Stimulated activated CD4-positive, alpha-beta T cell treated with anti-CD3 and anti-CD28 coated beads, Interleukin-2, amount 100 ng/mL, for 48 hours (primary cell): ENCODE results near the gene ABCC6.
"Not testable (repeated sequence)": the region's sequence is repeated elsewhere in the genome, so short reads cannot be mapped to it uniquely, and the experiment has no call there.

Source experiments
- DNase-seq, 2 donors: peaks; one replicate each; pipeline ENCODE4 v3.0.0-alpha.2; 2020

Gene ABCC6

DNA sequence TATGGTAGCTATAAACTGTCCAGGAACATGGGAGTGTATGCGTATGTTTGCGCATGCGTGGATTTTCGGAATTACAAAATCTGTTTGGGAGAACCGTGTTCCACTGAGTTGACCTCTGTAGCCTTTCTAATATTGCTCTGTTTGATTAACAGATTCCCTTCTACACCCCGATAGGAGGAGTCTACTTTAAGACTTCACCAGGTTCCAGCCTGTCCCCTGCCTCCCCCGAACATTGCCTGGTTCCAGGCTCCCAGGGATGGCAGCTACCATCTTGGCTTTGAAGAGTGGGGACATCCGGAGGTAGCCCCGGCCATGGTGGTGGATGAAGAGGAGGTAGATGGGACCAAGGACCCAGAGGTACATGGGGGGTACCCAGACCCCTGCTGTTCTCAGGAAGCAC is 1.9 kb downstream of the ABCC6 start:
- not testable (repeated sequence) for DNase-seq

DNA sequence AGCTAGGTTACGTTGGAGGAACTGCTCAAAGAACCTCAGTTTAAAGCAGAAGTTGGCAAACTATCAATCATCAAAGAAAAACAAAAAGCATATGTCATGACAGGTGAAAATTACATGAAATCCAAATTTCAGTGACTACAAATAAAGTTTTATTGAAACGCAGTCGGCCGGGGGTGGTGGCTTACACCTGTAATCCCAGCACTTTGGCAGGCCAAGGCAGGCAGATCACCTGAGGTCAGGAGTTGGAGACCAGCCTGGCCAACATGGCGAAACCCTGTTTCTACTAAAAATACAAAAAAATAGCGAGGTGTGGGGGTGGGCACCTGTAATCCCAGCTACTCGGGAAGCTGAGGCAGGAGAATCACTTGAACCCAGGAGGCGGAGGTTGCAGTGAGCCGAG is 2.8 kb downstream of the ABCC6 start:
- DNase-seq = not testable (repeated sequence)

DNA sequence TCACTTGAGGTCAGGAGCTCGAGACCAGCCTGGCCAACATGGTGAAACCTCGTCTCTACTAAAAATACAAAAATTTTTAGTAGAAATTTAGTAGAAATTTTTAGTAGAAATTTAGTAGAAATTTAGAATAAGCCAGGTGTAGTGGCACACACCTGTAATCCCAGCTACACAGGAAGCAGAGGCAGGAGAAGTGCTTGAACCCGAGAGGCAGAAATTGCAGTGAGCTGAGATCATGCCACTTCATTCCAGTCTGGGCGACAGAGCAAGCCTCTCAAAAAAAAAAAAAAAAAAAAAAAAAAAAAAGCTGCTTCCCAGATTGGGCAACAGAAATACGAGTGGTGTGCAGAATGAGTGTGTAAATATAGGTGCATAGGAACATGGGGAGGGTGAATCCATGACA is 4.5 kb downstream of the ABCC6 start:
- DNase-seq = not testable (repeated sequence)

DNA sequence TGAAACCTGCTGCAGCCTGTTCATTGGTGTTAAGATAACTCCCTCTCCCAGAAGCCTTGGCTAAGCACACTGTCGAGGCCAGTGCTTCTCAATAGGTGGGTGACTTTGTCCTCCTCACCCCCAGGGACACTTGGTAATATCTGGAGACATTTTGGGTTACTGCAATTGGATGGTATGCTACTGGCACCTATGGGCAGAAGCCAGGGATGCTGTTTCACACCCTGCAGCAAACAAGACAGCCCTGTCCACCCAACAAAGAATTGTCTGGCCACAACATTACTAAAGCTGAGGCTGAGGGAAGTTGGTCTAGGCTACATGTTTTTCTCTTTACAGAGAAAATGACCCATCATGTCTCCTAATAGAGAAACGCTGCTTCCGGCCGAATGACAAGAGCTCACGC is 4.9 kb downstream of the ABCC6 start:
- DNase-seq = not testable (repeated sequence)

DNA sequence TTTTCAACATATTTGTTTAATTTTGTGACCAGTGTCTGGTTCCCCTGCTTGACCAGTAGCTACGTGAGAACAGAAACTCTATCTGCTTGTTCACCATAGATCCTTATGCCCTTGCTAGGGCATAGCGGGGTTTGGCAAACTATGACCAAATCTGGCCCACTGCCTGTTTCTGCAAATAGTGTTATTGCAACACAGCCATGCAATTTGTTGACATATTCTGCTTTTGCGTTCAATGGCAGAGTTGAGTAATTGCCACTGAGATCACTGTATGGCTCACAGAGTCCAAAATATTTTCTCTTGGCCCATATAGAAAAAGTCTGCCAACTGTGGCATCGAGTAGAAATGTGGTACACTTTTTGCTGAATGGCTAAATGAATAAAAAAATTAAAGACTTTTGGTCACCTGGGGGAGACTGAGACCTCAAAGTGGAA is 9.4 kb downstream of the ABCC6 start:
- not testable (repeated sequence) for DNase-seq

DNA sequence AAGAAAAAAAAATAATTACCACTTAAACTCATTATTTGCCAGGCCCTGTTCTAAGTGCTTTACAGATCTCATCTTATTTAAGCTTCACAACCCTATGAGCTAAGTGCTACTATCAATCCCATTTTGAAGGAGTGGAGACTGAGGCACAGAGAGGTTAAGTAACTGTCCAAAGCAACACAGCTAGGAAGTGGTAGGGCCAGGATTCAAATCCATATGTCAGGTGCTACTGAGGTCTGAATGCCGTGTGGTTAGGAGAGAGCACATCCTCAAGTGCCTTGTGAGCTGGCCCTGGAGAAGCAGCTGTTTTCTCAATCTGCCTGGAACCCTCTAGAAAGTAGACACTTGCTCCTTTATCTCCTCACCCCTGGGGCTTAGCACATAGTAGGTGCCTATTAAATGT is 11.9 kb downstream of the ABCC6 start:
- not testable (repeated sequence) for DNase-seq

DNA sequence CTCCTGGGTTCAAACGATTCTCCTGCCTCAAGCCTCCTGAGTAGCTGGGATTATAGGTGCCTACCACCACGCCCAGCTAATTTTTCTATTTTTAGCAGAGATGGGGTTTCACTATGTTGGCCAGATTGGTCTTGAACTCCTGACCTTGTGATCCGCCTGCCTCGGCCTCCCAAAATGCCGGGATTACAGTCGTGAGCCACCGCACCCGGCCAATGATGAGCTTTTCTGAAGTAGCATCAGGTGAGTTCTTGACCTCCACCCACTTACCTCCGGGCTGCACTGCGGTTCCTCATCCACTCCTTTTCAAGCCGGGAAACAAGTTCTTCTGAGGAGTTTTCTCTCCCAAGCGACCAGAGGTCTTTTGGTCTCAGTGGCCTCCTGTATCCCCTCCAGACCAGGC is 14.8 kb downstream of the ABCC6 start:
- not testable (repeated sequence) for DNase-seq

DNA sequence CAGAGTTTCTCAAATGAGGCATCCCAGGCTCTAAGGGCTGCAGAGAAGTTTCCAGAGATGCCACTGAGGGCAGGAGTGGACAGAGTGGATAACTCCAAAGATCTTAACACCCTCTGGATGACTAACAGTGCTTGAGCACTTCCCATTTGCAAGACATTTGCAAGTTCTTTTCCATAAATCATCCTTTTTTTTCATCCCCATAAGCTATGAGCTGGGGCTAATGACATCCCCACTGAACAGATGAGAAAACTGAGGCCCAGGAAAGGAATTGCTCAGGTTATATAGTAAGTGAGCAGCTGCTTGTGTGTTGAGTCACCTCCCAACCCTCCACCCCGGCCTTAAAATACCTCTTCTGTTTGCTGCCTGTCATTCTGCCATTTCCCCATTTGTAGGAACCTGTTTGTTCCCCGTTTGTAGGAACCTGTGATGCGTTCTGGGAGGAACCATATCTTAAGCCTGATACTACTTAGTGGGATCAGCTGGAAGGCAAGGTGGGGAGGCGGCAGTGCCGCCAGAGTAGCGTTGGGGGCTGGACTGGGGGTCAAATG is 15.4 kb downstream of the ABCC6 start:
- DNase-seq = not testable (repeated sequence)

DNA sequence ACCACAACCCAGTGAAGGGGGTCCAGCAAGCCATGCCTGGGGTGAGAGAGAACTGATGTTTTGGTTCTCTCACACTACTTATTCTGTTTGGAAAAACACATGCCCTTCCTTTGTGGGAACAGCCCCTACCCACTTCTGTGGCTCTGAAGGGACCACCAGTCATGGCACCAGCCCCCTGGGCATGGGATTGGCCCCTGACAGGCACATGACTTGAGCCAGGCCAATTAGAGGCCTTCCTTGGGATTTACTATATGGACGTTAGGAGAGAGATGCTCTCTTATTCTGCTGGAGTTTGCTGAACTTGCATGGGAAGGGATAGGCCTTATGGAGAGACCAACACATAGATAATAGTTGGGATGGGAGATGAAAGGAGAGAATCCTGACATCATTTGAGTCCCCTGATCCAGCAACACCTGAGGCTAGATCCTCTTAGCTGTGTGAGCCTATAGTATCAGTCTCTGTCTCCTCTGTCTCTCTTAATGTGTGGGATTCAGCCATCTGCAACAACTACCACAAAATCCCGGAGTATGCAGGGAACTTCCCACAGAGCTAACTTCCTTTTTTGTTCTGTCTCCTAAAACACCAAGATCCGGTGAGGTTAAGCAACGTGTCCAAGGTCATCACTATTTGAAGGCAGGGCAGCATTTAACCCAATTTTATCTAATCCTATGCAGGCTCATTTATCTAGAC is 16.1 kb downstream of the ABCC6 start:
- DNase-seq = not testable (repeated sequence)

DNA sequence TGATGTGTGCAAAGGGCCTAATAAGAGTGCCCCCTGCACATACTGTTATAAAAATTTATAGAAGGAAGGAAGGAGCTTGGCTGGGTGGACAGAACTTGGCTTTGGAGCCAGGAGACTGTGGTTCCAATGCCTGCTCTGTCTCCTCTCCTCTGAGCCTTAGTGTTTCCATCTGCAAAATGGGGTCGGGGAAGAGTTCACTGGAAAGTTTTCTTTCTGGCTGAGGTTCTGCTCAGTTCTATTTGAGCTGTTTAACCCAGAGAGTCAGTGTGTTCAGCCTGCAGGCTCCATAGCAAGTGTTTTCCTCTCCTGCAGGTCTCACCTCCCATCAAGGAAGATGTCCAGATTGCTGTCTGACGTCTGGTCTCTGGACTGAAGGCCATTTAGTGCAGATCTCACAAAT is 17.4 kb downstream of the ABCC6 start:
- DNase-seq = not testable (repeated sequence)

DNA sequence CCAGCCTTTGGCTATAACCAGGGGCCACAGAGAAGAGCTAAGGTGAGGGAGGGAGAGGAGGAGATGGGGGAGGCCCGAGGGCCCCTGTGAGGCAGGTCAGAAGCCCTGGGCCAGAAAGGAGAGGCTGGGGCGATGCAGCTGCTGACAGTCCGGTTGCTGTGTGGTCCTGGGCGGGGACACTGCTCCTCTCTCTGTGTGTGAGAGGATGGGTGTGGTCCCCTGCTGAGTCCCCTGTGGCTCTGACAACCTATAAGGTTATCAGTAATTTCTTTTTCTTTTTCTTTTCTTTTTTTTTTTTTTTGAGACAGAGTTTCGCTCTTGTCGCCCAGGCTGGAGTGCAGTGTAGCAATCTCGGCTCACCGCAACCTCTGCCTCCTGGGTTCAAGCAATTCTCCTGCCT is 18.7 kb downstream of the ABCC6 start:
- DNase-seq = not testable (repeated sequence)

DNA sequence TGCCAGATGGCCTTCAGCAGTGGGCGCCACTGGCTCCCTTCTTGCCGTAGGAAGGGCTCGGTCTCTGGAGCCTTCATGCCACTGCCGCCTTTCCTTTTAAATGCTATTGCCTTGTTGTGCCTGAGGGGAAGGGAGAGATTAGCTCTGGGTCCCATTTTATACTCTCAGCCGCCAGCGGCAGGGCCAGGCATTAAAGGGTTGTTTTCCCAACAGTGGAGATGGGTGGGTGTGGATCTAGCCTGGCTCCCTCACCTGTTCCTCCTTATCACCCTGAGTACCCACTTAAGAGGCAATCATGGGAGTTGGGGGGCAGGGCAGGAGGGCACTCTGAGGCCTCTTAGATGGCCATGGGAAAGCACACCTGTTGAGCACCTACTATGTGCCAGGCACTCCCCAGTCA is 19.8 kb downstream of the ABCC6 start:
- DNase-seq = not testable (repeated sequence)

DNA sequence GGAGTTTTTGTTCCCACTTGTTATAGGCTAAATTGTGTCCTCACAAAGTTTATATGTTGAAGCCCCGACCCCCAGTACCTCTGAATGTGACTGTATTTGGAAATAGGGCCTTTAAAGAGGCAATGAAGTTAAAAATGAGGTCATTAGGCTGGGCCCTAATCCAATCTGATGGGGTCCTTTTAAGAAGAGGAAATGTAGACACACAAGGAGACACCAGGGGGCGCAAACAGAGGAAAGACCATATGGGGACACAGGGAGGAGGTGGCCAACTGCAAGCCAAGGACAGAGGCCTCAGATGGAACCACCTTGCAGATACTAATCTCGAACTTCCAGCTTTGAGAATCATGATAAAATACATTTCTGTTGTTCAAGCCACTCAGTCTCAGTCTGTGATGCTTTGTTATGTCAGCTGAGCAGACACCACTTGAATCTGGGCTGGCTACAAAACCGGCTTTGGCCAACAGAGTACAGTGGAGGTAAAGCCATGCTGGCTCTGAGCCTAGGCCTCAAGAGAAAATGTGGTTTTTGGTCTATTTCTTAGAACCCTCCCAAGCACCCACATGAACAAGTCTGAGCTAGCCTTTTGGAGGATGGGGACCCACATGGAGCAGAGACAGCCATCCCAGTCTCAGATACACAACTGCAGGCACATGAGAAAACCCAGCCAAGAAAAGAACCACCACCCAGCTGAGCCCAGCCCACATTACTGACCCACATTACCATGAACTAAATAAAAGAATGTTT is 20.7 kb downstream of the ABCC6 start:
- DNase-seq = peak; percentile 23 to 32

DNA sequence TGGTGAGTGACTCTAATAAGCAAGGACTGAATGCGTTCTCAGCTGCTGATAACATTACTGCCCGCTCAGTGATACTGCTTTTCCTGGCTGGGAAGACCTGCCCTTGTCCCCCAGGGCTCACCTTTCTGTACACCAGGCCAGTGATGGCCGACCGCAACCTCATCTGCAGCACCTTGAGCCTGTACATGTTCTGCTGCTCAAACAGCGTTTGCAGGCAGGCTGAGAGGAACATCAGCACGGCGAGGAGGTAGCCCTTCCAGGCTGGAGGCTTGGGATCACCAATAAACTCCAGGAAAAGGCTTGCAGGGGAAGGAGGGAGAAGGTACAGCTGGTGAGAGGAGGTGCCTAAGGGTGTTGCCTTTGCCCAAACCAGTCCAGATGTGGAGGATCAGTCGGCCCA is 21.4 kb downstream of the ABCC6 start:
- DNase-seq = not testable (repeated sequence)

DNA sequence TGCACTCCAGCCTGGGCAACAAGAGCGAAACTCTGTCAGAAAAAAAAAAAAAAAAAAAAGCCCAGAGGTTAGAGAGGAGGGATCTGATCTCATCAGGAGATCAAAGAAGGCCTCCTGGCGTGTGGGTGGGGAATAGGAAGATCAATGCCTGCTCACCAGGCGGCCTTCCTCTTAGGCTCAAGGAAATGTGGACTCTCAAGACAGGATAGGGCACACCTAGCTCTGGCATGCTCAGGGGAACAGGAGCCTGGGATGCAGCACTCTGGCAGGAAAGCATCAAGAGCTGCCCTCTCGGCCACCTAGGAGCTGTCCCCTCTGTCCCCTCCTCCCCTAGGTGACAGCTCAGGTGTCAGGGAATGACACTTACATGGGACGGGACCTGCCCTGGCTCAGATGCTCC is 22.9 kb downstream of the ABCC6 start:
- DNase-seq = not testable (repeated sequence)

DNA sequence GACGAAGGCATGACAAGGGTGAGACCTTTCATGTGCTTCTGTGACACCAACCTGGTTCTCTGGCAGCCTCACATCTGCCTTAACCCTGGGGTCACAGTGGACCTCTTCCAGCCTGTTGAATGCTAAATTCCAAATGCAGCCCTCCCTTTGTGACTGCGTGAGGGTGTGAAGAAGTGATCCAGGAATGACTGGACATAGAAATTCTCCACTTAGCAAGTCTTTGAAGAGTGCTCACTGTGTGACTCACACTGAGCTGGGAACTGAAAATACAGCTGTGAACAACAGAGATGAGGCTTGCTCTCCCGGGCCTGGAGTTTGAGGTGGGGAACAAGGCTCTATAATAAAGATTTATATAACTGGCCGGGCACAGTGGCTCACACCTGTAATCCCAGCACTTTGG is 23.9 kb downstream of the ABCC6 start:
- not testable (repeated sequence) for DNase-seq

DNA sequence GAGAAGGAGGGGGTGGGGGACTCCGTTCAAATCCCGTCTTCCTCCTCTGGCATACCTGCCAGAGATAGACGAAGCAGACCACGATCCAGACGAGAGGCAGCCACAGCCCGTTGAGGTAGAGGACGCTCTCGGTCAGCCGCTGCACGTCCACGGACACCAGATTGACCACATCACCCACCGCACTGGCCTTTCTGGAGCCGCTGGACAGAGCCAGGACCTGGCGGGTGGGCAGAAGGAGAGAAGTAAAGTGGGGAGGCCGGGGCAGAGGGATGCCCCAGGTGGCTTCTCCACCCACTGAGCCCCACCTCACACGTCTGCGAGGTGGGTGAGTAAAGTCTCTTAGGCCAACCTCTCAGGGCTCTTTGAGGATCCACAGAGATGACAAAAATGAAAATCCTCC is 25.3 kb downstream of the ABCC6 start:
- no peak for DNase-seq

DNA sequence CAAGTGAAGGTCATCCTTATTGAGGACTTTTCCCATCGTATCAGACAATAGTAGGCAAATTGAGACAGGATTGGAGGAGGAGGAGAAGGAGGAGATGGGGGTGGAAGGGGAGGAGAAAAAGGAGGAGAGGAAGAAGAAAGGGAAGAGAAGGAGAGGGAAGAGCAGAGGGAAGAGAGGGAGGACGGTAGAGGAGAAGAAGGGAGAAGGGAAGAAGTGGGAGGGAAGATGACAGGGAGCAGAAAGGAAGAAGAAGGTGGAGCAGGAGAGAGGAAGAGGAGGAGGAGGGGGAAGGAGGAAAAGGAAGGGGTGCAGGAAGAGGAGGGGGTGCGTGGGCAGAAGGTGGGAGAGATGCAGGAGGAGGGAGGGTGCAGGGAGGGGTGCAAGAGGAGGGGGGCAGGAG is 26.0 kb downstream of the ABCC6 start:
- no peak for DNase-seq

DNA sequence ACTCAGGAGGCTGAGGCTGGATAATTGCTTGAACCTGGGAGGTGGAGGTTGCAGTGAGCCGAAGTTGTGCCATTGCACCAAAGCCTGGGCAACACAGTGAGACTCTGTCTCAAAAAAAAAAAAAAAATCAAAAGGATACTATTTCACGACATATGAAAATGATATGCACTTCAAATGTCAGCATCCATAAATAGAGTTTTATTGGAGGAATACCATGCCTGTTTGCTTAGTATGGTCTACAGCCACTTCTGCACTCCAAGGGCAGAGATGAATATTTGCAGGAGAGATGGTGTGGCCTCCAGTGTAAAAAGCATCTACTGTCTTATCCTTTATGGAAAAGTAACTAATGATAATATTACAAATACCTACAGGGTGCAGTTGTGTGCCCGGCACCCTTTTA is 27.2 kb downstream of the ABCC6 start:
- no peak for DNase-seq

DNA sequence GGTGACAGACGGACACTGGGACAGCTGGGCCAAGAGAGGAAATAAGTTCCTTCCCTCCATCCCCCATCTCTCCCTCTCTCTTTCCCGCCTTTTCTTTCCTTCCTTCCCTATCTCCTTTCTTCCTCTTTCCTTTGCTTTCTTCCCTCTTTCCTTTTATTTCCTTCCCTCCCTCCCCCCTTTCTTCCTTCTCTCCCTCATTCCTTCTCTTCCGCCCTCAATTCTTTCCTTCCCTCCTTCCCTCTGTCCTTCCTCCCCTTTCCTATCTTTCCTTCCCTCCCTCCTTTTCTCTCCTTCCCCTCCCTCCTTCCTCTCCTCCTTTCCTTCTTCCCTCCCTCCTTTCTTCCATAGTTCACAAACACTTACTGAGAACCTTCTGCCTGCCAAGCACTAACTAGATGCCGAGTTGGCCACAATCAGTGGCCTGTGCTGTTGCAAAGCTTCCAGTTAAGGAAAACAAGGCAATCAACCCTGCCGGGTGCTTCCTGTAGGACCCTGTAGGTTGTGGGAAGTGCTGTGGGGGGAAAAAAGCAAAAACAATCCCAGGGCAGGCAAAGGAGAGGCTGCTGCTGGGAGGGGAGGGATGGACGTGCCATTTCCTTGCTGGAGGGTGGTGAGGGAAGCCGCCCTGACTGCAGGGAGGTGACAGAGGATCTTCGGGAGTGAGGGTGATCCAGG is 31.7 kb downstream of the ABCC6 start:
- DNase-seq = no peak

DNA sequence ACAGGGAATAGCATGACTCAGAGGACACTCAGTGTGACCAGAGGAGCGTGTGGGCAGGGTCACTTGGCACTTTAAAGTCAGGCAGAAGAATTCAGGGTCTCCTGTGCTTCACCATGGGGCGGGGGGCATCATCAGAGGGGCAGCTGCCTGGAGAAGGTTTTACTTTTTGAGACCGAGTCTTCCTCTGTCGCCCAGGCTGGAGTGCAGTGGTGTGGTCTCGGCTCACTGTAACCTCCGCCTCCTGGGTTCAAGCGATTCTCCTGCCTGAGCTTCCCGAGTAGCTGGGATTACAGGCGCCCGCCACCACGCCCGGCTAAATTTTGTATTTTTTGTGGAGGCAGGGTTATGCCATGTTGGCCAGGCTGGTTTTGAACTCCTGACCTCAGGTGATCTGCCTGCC is 32.3 kb downstream of the ABCC6 start:
- not testable (repeated sequence) for DNase-seq

DNA sequence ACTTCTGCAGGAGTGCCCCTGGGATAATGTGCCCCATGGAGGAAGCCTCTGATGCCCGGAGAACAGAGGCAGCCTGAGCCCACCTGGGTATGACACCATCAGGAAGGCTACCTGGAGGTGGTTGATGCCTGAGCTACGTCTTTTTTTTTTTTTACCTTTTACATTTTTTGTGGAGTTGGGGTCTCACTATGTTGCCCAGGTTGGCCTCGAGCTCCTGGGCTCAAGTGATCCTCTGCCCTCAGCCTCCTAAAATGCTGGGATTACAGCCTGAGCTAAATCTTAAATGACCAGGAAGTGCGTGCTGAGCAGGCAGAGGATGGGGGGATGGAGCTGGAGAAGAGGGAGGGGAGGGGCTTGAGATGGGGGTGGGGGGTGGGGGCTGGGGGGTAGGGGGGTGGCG is 32.7 kb downstream of the ABCC6 start:
- no peak for DNase-seq

DNA sequence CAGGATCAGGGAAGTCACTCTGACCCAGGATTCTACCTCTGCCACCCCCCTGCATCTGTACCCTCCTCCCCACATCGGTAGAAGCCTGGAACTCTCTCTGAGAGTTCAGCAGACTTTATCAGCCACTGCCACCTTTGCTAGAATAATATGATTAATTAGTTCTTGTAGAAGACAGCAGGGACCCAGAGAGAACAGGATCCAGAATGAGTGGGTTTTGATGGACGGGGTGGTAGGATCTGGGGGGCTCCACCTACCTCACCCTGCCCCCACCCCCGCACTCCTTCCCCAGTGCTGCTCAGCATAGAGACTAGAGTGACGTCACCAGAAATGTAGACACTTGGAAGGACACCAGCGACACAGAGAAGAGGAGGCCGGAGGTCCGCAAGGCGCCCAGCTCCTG is 33.5 kb downstream of the ABCC6 start:
- no peak for DNase-seq

DNA sequence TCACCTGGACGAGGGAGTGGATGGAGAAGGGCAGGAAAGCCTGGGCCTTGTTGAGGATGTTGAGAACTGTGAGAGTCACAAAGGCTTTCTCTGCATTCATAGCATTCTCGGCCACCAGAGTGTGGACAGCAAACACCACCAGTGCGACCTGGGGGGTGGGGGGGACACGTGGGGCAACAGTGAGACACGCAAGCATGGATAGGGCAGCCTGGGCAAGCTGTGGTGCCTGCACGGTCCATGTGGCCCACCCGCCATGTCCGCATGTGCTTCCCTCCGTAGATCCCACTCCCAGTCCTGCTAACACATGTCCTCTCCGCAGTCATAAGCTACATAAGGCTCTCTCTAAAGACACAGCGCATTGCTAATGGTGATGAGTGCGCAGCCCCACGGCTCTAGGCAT is 34.5 kb downstream of the ABCC6 start:
- no peak for DNase-seq
